Tibial artery (tissue), 4 donors: Measurements from ENCODE around the gene SLC2A4.

Experiments
- DNase-seq, 2 donors: peaks; one replicate each; pipeline ENCODE4 v3.0.0-alpha.2; 2019
- H3K27ac ChIP-seq, 2 donors: fragments of 200-600 bp; sonication (generic) in 1 of 2; 1 replicate in 1 of 2; 2 replicates in 1 of 2; pipeline ENCODE4 v1.5.1; 2018 to 2019; ENCODE audit warnings: mild to moderate bottlenecking in 1 of 2
- H3K27me3 ChIP-seq, 2 donors: fragments of 200-600 bp; sonication (generic) in 1 of 2; one replicate each; pipeline versions ENCODE4 v1.5.1 to v1.6.0; 2016 to 2019
- H3K36me3 ChIP-seq, 3 donors: fragments of 200-600 bp; sonication (generic) in 2 of 3; one replicate each; pipeline ENCODE4 v1.5.1; 2016 to 2019; ENCODE audit warnings: mild to moderate bottlenecking in 2 of 3
- H3K4me1 ChIP-seq, 4 donors: fragments of 200-600 bp; sonication (generic) in 2 of 4; 1 replicate in 3 of 4; 2 replicates in 1 of 4; pipeline ENCODE4 v1.5.1; 2016 to 2019
- H3K4me3 ChIP-seq, 2 donors: fragments of 200-600 bp; sonication (generic) in 1 of 2; 1 replicate in 1 of 2; 2 replicates in 1 of 2; pipeline ENCODE4 v1.5.1; 2018 to 2019; ENCODE audit warnings: mild to moderate bottlenecking in 2 of 2
- H3K9me3 ChIP-seq, 3 donors: fragments of 200-600 bp; sonication (generic) in 1 of 3; one replicate each; pipeline ENCODE4 v1.5.1; 2016 to 2019
- CTCF ChIP-seq, 2 experiments: fragments of 200-600 bp in 1 of 2; fragments of 450-650 bp in 1 of 2; IDR thresholded peaks; one replicate each; pipeline ENCODE4 v1.5.1; 2017 to 2019; ENCODE audit warnings: antibody characterized with exemption in 2 of 2, mild to moderate bottlenecking in 1 of 2, moderate library complexity in 1 of 2
- intact Hi-C: fragments of 100-400 bp; cut with DNase I; formaldehyde crosslinking; loops from one replicate; pipeline ENCODE4 v1.15.0; 2023; ENCODE audit warnings: low total_unique reads

The SLC2A4 gene

GRCh38 chr17:7308625-7309433, 27.3 kb downstream of the SLC2A4 start:
- Histone ChIP-seq H3K9me3 (no peaks in the 10 kb centered on the region), H3K4me3 (peak overlapping the region; percentile 91 to 98), H3K27me3 (no peaks in the 10 kb centered on the region), H3K36me3 (peaks cover 39 to 47% (median 43%) of the 10 kb centered on the region in 3 donors), H3K27ac (peak overlapping the region; percentile 95 to 99), H3K4me1 (peaks cover 0 to 48% (median 37%) of the 10 kb centered on the region in 4 donors)
- intact Hi-C loops, result no loop called here
- no peak for TF ChIP-seq CTCF (IDR thresholded peaks at IDR 0.05)
- peak; percentile 80 to 87 for DNase-seq

- Histone ChIP-seq H3K4me1 (peaks cover 0 to 56% (median 45%) of the 10 kb centered on the region in 4 donors), H3K27me3 (no peaks in the 10 kb centered on the region), H3K36me3 (peaks cover 41 to 52% (median 47%) of the 10 kb centered on the region in 3 donors), H3K4me3 (peak overlapping the region in 1 of 2 donors; percentile 98), H3K9me3 (no peaks in the 10 kb centered on the region), H3K27ac (peak overlapping the region in 1 of 2 donors; percentile 95)
- no peak for DNase-seq
- intact Hi-C loops, result no loop called here
- TF ChIP-seq CTCF (IDR thresholded peaks at IDR 0.05), result no peak
Measured at GRCh38 chr17:7309628-7310027, 28.1 kb downstream of the SLC2A4 start.

GRCh38 chr17:7311110-7311705, 29.7 kb downstream of the SLC2A4 start:
- Histone ChIP-seq H3K9me3 (no peaks in the 10 kb centered on the region), H3K4me3 (no peak overlapping the region), H3K27me3 (no peaks in the 10 kb centered on the region), H3K36me3 (peaks cover 41 to 52% (median 47%) of the 10 kb centered on the region in 3 donors), H3K27ac (no peak overlapping the region), H3K4me1 (peaks cover 0 to 63% (median 51%) of the 10 kb centered on the region in 4 donors)
- intact Hi-C loops, result no loop called here
- no peak for TF ChIP-seq CTCF (IDR thresholded peaks at IDR 0.05)
- DNase-seq, result no peak

GRCh38 chr17:7312432-7313087, 31.0 kb downstream of the SLC2A4 start:
- H3K4me1 ChIP-seq, result peaks cover 0 to 62% (median 48%) of the 10 kb centered on the region in 4 donors
- H3K36me3 ChIP-seq, result peaks cover 41 to 61% (median 52%) of the 10 kb centered on the region in 3 donors
- no peaks in the 10 kb centered on the region for H3K9me3 ChIP-seq
- H3K4me3 ChIP-seq, result no peak overlapping the region
- no peak for TF ChIP-seq CTCF (IDR thresholded peaks at IDR 0.05)
- DNase-seq, result no peak
- H3K27me3 ChIP-seq, result no peaks in the 10 kb centered on the region
- H3K27ac ChIP-seq, result no peak overlapping the region
- intact Hi-C loops, result no loop called here

GRCh38 chr17:7313088-7313889, 31.8 kb downstream of the SLC2A4 start:
- no peaks in the 10 kb centered on the region for H3K9me3 ChIP-seq
- peaks cover 45 to 68% (median 60%) of the 10 kb centered on the region in 3 donors for H3K36me3 ChIP-seq
- H3K4me3 ChIP-seq, result no peak overlapping the region
- intact Hi-C loops, result no loop called here
- DNase-seq, result no peak
- H3K4me1 ChIP-seq, result peaks cover 0 to 62% (median 48%) of the 10 kb centered on the region in 4 donors
- no peak overlapping the region for H3K27ac ChIP-seq
- no peak for TF ChIP-seq CTCF (IDR thresholded peaks at IDR 0.05)
- H3K27me3 ChIP-seq, result no peaks in the 10 kb centered on the region
